Cardiac fibroblast (primary cell): ENCODE data around the gene SLC16A4.

ENCODE experiments used
- DNase-seq, 2 donors: peaks; one replicate each; pipeline versions ENCODE4 v3.0.0 to v3.0.0-alpha.2; 2010; ENCODE audit warnings: low read depth in 2 of 2
- H3K4me3 ChIP-seq, 2 donors: replicated peaks in 1 of 2; 1 replicate in 1 of 2; 2 replicates in 1 of 2; pipeline ENCODE4 v1.5.1; 2011; ENCODE audit warnings: low read depth in 2 of 2, low read length in 2 of 2, mild to moderate bottlenecking in 2 of 2, moderate library complexity in 1 of 2
- CTCF ChIP-seq: IDR thresholded peaks from one replicate; pipeline ENCODE4 v1.5.1; 2011; ENCODE audit warnings: low read depth, mild to moderate bottlenecking, low read length, inconsistent platforms

Gene SLC16A4

GRCh38 chr1:110319332-110320167, 71.3 kb downstream of the SLC16A4 start:
- TF ChIP-seq CTCF, result no peak
- no peak overlapping the region for H3K4me3 ChIP-seq
- no peak for DNase-seq

- H3K4me3 ChIP-seq, result no peak overlapping the region
- DNase-seq, result no peak
- TF ChIP-seq CTCF, result no peak
These were observed 72.8 kb downstream of the SLC16A4 start for GRCh38 chr1:110318046-110318445.

DNA sequence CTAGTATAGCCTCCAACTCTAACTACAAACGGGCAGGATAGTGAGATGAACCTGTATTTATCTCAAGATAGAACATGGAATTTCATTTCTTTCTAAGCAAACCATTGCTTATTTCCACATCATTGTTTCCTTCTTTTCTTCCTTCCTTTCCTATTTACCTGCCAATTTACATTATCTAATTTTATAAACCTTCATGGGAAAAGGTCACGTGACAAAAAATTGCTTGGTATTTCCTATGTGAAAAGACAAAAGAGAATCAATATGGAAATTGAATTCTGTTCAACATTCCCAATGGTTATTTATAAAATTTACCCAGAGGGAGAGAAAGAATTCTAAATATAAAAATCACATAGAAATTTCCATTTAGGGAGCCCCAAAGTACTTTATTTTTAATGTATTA, 74.1 kb downstream of the SLC16A4 start:
- no peak for DNase-seq
- H3K4me3 ChIP-seq, result no peak overlapping the region
- no peak for TF ChIP-seq CTCF
